Thyroid gland (tissue), 4 donors: Measurements from ENCODE around the gene CFI. TPM values are rescaled to one million over a fixed set of nuclear protein-coding genes. Genes with fewer than 3 reads are reported as not detected.

ENCODE experiments used
- DNase-seq, 2 donors: peaks; one replicate each; pipeline ENCODE4 v3.0.0-alpha.2; 2019
- H3K27ac ChIP-seq, 3 donors: fragments of 200-600 bp; sonication (generic); 1 replicate in 2 of 3; 2 replicates in 1 of 3; pipeline ENCODE4 v1.5.1; 2016 to 2019; ENCODE audit warnings: mild to moderate bottlenecking in 1 of 3, moderate library complexity in 1 of 3
- H3K27me3 ChIP-seq: fragments of 200-600 bp; sonication (generic); one replicate; pipeline ENCODE4 v1.5.1; 2019
- H3K36me3 ChIP-seq, 2 donors: fragments of 200-600 bp; sonication (generic); one replicate each; pipeline ENCODE4 v1.5.1; 2016 to 2019
- H3K4me1 ChIP-seq, 2 donors: fragments of 200-600 bp; sonication (generic); one replicate each; pipeline ENCODE4 v1.5.1; 2017 to 2019
- H3K4me3 ChIP-seq, 3 donors: fragments of 200-600 bp; sonication (generic); replicated peaks in 1 of 3; 1 replicate in 2 of 3; 2 replicates in 1 of 3; pipeline ENCODE4 v1.5.1; 2016; ENCODE audit warnings: mild to moderate bottlenecking in 1 of 3
- H3K9me3 ChIP-seq: fragments of 200-600 bp; sonication (generic); one replicate; pipeline ENCODE4 v1.5.1; 2017
- CTCF ChIP-seq, 6 experiments: fragments of 200-600 bp in 3 of 6; fragments of 450-650 bp in 3 of 6; sonication (generic) in 3 of 6; IDR thresholded peaks; one replicate each; pipeline ENCODE4 v1.5.1; 2016 to 2019; ENCODE audit warnings: antibody characterized with exemption in 6 of 6, mild to moderate bottlenecking in 2 of 6, inconsistent platforms in 1 of 6, moderate library complexity in 1 of 6
- POLR2A ChIP-seq, 2 donors: fragments of 450-650 bp; IDR thresholded peaks; one replicate each; pipeline ENCODE4 v1.6.1; 2017; ENCODE audit warnings: antibody characterized with exemption in 2 of 2, mild to moderate bottlenecking in 2 of 2, moderate library complexity in 1 of 2
- WGBS, 2 donors: methylation state at CpG; one replicate each; pipeline ENCODE4 v1.1.5; 2017; 5-methylcytosine and 5-hydroxymethylcytosine counted together
- intact Hi-C: fragments of 100-400 bp; cut with DNase I; formaldehyde crosslinking; loops from one replicate; pipeline ENCODE4 v1.15.1; 2023
- total RNA-seq, 4 donors: library from RNA; depleted of rRNA; stranded (reverse); fragments of >200 nt; gene quantifications; one replicate each; pipeline ENCODE4 v1.2.3, GENCODE V29; 2016

CFI gene
- total RNA-seq, 4 donors from 2014 or later = 21.2 to 58.5 (median 28.3) TPM

DNA sequence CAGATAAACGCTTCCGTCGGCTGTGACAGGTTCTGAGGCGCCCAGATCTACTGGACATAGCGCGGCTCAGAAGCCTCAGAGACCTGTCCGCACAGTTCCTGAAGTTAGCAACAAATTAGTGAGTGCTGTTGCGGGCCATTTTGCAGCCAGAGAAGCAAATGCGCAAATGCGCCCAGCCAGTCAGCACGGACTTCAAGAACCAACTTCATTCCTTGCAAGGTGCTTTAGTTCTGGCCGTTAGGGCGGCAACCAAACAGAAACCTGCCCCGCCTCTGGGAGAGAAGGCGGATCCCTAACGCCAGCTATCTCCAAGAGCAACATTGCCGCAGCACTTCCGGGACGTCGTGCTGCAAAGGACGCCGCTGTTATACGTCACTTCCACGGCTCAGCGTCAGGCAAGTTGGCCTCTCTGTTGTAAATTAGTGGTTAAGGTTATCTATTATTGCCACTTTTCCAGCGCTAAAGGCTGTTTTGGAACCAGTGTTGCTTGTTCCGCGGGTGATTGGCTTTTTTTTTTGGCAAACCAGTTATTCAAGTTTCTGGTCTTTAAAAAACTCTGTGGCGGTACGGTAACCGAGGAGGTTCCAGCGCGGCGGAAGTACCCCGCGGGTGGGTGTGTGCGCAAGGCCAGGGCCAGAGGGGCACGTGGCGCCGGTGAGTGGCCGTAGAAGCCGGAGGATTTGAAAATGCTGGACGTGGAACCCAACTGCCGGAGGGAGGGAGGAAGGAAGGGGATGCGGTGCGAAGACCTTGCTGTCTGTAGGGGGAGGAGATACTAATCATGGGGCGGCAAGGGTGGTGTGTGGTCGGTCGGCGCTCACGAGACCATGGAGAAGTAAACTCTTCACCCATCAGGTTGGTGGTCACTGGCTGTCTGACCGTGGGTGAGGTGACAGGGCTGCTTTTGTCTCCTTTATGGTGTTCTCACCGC, 13.6 kb upstream of the CFI start, which contains the start of gene GAR1:
Gene GAR1 (plus strand): TSS at position 612 of the 931 bp plus-strand sequence. CDS start 403 bp downstream, outside the sequence.
- no peak for TF ChIP-seq CTCF (IDR thresholded peaks at IDR 0.05)
- TF ChIP-seq POLR2A (IDR thresholded peaks at IDR 0.05) = peak in 1 of 2 donors; percentile 84
- H3K4me1 ChIP-seq = peaks cover 11 to 18% of the 10 kb centered on the region in 2 donors
- H3K9me3 ChIP-seq = no peaks in the 10 kb centered on the region
- H3K4me3 ChIP-seq = peak within 1 kb of the TSS; percentile 11 to 80 (median 76)
- 0 to 1% methylated on average over 52 to 53 of the region's 53 CpGs for WGBS, 2 donors
- intact Hi-C loops = loop anchor here (5.0 to 10.0 kb wide), 3 partner anchors 81 to 393 kb away; partner anchors contain the start of genes CASP6 and PLA2G12A
- no peaks in the 10 kb centered on the region for H3K27me3 ChIP-seq
- no peaks in the 10 kb centered on the region for H3K36me3 ChIP-seq
- peak within 1 kb of the TSS; percentile 71 to 91 (median 82) for H3K27ac ChIP-seq
- peak; percentile 94 for DNase-seq

DNA sequence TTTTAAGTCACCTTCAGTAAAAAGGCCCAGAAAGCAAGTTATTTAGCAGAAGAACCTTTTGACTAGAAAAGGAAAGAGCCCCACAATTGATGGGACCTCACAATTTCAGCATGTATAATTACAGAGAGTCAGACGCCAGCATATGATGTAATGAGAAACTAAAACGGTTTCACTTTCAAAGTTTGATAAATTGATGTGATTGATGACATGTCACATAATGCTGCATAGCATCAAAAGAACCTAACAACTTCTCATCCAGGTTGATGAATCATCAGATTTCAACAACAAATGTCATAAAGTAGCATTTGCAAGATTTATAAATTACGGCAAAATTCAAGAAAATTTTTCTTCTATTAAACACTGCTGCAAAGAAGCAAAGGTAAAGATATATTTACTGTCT, 9.9 kb upstream of the CFI start:
- TF ChIP-seq POLR2A (IDR thresholded peaks at IDR 0.05) (no peak), CTCF (IDR thresholded peaks at IDR 0.05) (no peak)
- DNase-seq = no peak
- WGBS, 2 donors = 80% methylated on average over 3 of the region's 3 CpGs
- Histone ChIP-seq H3K36me3 (no peaks in the 10 kb centered on the region), H3K27me3 (no peaks in the 10 kb centered on the region), H3K27ac (no peak overlapping the region), H3K4me1 (peaks cover 11 to 12% of the 10 kb centered on the region in 2 donors), H3K9me3 (no peaks in the 10 kb centered on the region), H3K4me3 (no peak overlapping the region)
- intact Hi-C loops = loop anchor here (10.0 kb wide), 2 partner anchors 77 to 107 kb away; partner anchors contain the start of genes CASP6 and PLA2G12A

- no peak overlapping the region for H3K27ac ChIP-seq
- intact Hi-C loops = loop anchor here (10.0 kb wide), 2 partner anchors 76 to 106 kb away; partner anchors contain the start of genes CASP6 and PLA2G12A
- TF ChIP-seq CTCF (IDR thresholded peaks at IDR 0.05) = no peak
- TF ChIP-seq POLR2A (IDR thresholded peaks at IDR 0.05) = no peak
- 78 to 82% methylated on average over 11 of the region's 11 CpGs for WGBS, 2 donors
- H3K9me3 ChIP-seq = no peaks in the 10 kb centered on the region
- DNase-seq = no peak
- peaks cover 4 to 5% of the 10 kb centered on the region in 2 donors for H3K4me1 ChIP-seq
- no peaks in the 10 kb centered on the region for H3K27me3 ChIP-seq
- H3K4me3 ChIP-seq = no peak overlapping the region
- no peaks in the 10 kb centered on the region for H3K36me3 ChIP-seq
Observed at GRCh38 chr4:109810552-109811387, 9.0 kb upstream of the CFI start.

DNA sequence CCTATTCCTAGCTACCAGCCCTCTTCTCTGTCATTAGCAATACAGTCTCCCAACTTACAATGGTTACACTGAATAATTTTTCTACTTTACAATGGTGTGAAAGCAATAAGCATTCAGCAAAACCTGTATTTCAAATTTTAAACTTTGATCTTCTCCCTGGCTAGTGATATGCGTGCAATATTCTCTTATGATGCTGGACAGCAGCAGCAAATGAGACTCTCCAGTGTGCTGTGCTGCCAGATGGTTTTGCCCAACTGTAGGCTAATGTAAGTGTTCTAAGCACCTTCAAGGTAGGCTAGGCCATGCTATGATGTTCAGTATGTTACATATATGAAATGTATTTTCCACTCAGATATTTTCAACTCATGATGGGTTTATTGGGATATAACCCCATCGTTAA, 7.9 kb upstream of the CFI start:
- Histone ChIP-seq H3K36me3 (no peaks in the 10 kb centered on the region), H3K27me3 (no peaks in the 10 kb centered on the region), H3K27ac (no peak overlapping the region), H3K4me1 (peaks cover 3% of the 10 kb centered on the region in 2 donors), H3K9me3 (no peaks in the 10 kb centered on the region), H3K4me3 (no peak overlapping the region)
- 90 to 93% methylated on average over 2 of the region's 2 CpGs for WGBS, 2 donors
- intact Hi-C loops = loop anchor here (5.0 to 10.0 kb wide), 3 partner anchors 75 to 377 kb away; partner anchors contain the start of genes CASP6, PLA2G12A and SEC24B
- TF ChIP-seq CTCF (IDR thresholded peaks at IDR 0.05) (no peak), POLR2A (IDR thresholded peaks at IDR 0.05) (no peak)
- DNase-seq = no peak
